KMS-11 (cell line): ENCODE measurements around the gene CDK2AP2.

Source experiments
- H2AFZ ChIP-seq: fragments of 200-600 bp; sonication (generic); 2 replicates; pipeline ENCODE4 v1.6.1; 2016; ENCODE audit warnings: antibody characterized with exemption, mixed run types, low read depth
- H3K27ac ChIP-seq: fragments of 200-600 bp; sonication (generic); 2 replicates; pipeline ENCODE4 v1.6.1; 2016; ENCODE audit warnings: mild to moderate bottlenecking, mixed run types
- H3K27me3 ChIP-seq: fragments of 200-600 bp; sonication (generic); 2 replicates; pipeline ENCODE4 v1.6.1; 2017; ENCODE audit warnings: mild to moderate bottlenecking, low read depth, mixed run types, moderate library complexity; ENCODE audit not compliant: insufficient read depth
- H3K36me3 ChIP-seq: fragments of 200-600 bp; sonication (generic); 2 replicates; pipeline ENCODE4 v1.6.1; 2017; ENCODE audit warnings: mild to moderate bottlenecking, mixed run types; ENCODE audit not compliant: insufficient read depth
- H3K4me1 ChIP-seq: fragments of 200-600 bp; sonication (generic); 2 replicates; pipeline ENCODE4 v1.6.1; 2016; ENCODE audit warnings: mild to moderate bottlenecking, low read depth, mixed run types; ENCODE audit not compliant: poor library complexity, severe bottlenecking
- H3K4me2 ChIP-seq: fragments of 200-600 bp; sonication (generic); 2 replicates; pipeline ENCODE4 v1.7.0; 2016; ENCODE audit warnings: mild to moderate bottlenecking, mixed run types
- H3K4me3 ChIP-seq: fragments of 200-600 bp; sonication (generic); IDR thresholded peaks from 2 replicates; pipeline ENCODE4 v1.6.1; 2017; ENCODE audit warnings: low read depth, low read length, mixed read lengths; ENCODE audit not compliant: insufficient read depth
- H3K79me2 ChIP-seq: fragments of 200-600 bp; sonication (generic); 2 replicates; pipeline ENCODE4 v1.6.1; 2016; ENCODE audit warnings: low read depth, mixed run types; ENCODE audit not compliant: insufficient read depth
- H3K9ac ChIP-seq: fragments of 200-600 bp; sonication (generic); 2 replicates; pipeline ENCODE4 v1.6.1; 2016; ENCODE audit warnings: mild to moderate bottlenecking, mixed run types
- H4K20me1 ChIP-seq: fragments of 200-600 bp; sonication (generic); 2 replicates; pipeline ENCODE4 v1.6.1; 2016; ENCODE audit warnings: mild to moderate bottlenecking, mixed run types; ENCODE audit not compliant: insufficient read depth
- CTCF ChIP-seq: fragments of 200-600 bp; sonication (generic); conservative IDR thresholded peaks from 2 replicates; pipeline ENCODE4 v1.6.1; 2017; ENCODE audit warnings: low read depth, mild to moderate bottlenecking, antibody characterized with exemption, low read length, moderate library complexity, mixed read lengths

Gene CDK2AP2

GRCh38 chr11:67493548-67494370 is 14.2 kb downstream of the CDK2AP2 start:
- no peak for TF ChIP-seq CTCF

GRCh38 chr11:67492801-67493547 is 15.0 kb downstream of the CDK2AP2 start:
- no peaks in the 10 kb centered on the region for H3K79me2 ChIP-seq
- H3K27me3 ChIP-seq = no peaks in the 10 kb centered on the region
- no peaks in the 10 kb centered on the region for H3K36me3 ChIP-seq
- H3K4me3 ChIP-seq = no peak overlapping the region
- no peak overlapping the region for H3K4me2 ChIP-seq
- no peak overlapping the region for H3K9ac ChIP-seq
- no peak for TF ChIP-seq CTCF
- no peak overlapping the region for H2AFZ ChIP-seq
- H3K4me1 ChIP-seq = no peaks in the 10 kb centered on the region
- no peak overlapping the region for H3K27ac ChIP-seq
- H4K20me1 ChIP-seq = no peaks in the 10 kb centered on the region

More at GRCh38 chr11:67493548-67494370, 14.2 kb downstream of the CDK2AP2 start:
- Histone ChIP-seq H3K27me3 (no peaks in the 10 kb centered on the region), H3K79me2 (no peaks in the 10 kb centered on the region), H3K4me1 (no peaks in the 10 kb centered on the region), H2AFZ (no peak overlapping the region), H3K4me2 (no peak overlapping the region), H3K9ac (no peak overlapping the region), H3K4me3 (no peak overlapping the region), H4K20me1 (no peaks in the 10 kb centered on the region), H3K27ac (no peak overlapping the region), H3K36me3 (no peaks in the 10 kb centered on the region)

- no peaks in the 10 kb centered on the region for H3K4me1 ChIP-seq
- no peak for TF ChIP-seq CTCF
- H3K36me3 ChIP-seq = no peaks in the 10 kb centered on the region
- H3K79me2 ChIP-seq = no peaks in the 10 kb centered on the region
- no peak overlapping the region for H3K4me2 ChIP-seq
- H3K27ac ChIP-seq = no peak overlapping the region
- H2AFZ ChIP-seq = no peak overlapping the region
- H3K9ac ChIP-seq = no peak overlapping the region
- H3K27me3 ChIP-seq = no peaks in the 10 kb centered on the region
- H3K4me3 ChIP-seq = no peak overlapping the region
- no peaks in the 10 kb centered on the region for H4K20me1 ChIP-seq
Measured at GRCh38 chr11:67492069-67492727, 15.8 kb downstream of the CDK2AP2 start.

- no peaks in the 10 kb centered on the region for H3K27me3 ChIP-seq
- no peak overlapping the region for H3K4me3 ChIP-seq
- H3K79me2 ChIP-seq = no peaks in the 10 kb centered on the region
- H2AFZ ChIP-seq = no peak overlapping the region
- H3K27ac ChIP-seq = no peak overlapping the region
- H3K4me2 ChIP-seq = no peak overlapping the region
- no peaks in the 10 kb centered on the region for H3K4me1 ChIP-seq
- H3K36me3 ChIP-seq = no peaks in the 10 kb centered on the region
- H3K9ac ChIP-seq = no peak overlapping the region
- no peaks in the 10 kb centered on the region for H4K20me1 ChIP-seq
- TF ChIP-seq CTCF = no peak
Measured at GRCh38 chr11:67491276-67492068, 16.5 kb downstream of the CDK2AP2 start.
